ENCODE results near the gene HOMER3. TPM values are rescaled to one million over a fixed set of nuclear protein-coding genes. Genes with fewer than 3 reads are reported as not detected.
"Not testable (repeated sequence)": the region's sequence is repeated elsewhere in the genome, so short reads cannot be mapped to it uniquely, and the experiment has no call there.

Gene HOMER3
- total RNA-seq, 1 experiment from 2014 or later: 25.0 TPM

DNA sequence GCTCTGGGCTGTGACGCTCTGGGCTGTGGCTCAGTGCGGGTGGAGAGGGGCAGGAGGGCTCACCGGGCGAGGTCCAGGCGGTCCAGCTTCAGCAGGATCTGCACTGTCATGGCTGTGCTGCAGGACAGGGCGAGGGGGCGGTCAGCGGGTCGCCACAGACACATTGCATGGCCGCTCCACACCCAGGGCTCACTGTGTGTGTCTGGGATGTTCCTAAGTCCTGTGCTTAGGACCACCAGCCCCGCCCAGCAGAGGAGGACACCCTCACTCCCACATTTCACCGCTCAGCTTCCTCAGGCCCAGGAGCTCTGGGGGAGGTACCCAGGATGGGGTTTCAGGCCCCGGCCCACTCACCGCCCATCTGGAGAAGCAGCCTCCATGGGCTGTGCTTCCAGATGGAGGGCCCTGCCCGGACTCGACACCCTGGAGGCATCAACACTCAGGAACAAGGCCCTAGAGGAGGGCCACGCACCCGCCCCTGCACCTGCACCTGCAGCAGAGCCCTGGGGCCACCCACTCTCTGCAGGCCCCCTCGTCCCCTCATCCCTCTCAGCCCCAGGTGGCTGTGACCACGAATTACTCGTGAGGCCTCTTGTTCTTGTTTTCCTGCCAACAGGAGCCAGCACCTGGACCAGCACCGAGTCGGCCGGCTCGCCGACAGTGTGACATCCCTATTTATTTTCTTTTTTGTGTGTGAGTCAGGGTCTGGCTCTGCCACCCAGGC, 35.3 kb downstream of the HOMER3 start:
- DNase-seq (ENCODE audit: low spot score): no peak

GRCh38 chr19:18905058-18905456, 36.0 kb downstream of the HOMER3 start:
- DNase-seq (ENCODE audit: low spot score): no peak
- in situ Hi-C loops (cut with HindIII; ENCODE audit: low sequenced_read_pairs): no loop called here

More for the DNA sequence above, 35.3 kb downstream of the HOMER3 start:
- in situ Hi-C loops (cut with HindIII; ENCODE audit: low sequenced_read_pairs): no loop called here

GRCh38 chr19:18904334-18905057, 36.5 kb downstream of the HOMER3 start:
- in situ Hi-C loops (cut with HindIII; ENCODE audit: low sequenced_read_pairs): no loop called here
- DNase-seq (ENCODE audit: low spot score): peak; percentile 38

GRCh38 chr19:18903156-18904037, 37.6 kb downstream of the HOMER3 start:
- in situ Hi-C loops (cut with HindIII; ENCODE audit: low sequenced_read_pairs): no loop called here
- DNase-seq (ENCODE audit: low spot score): no peak

DNA sequence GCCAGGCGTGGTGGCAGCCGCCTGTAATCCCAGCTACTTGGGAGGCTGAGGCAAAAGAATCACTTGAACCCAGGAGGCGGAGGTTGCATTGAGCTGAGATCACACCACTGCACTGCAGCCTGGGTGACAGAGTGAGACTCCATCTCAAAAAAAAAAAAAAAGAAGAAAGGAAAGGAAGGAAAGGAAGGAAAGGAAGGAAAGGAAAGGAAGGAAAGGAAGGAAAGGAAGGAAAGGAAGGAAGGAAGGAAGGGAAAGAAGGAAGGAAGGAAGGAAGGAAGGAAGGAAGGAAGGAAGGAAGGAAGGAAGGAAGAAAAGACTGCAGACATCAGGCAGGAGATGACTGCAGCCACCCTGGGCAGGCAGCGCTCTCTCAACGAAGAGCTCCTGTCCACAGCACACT, 38.5 kb downstream of the HOMER3 start:
- DNase-seq (ENCODE audit: low spot score); in situ Hi-C loops (cut with HindIII; ENCODE audit: low sequenced_read_pairs): not testable (repeated sequence)

DNA sequence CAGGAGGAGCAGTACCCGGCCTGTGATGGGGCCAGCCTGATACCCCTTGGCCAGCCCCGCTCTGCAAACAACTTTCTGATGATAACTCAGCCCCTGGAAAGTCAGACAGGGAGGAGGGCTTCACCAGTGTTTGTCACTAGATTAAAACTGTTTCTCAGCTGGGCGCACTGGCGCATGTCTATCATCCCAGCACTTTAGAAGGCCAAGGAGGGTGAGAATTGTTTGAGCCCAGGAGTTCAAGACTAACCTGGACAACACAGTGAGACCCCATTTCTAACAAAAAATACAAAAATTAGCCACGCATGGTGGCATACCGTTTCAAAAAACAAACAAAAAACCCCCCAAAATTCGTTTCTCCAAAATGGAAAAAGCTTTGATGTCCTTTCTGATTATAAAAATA, 39.5 kb downstream of the HOMER3 start:
- DNase-seq (ENCODE audit: low spot score): no peak
- in situ Hi-C loops (cut with HindIII; ENCODE audit: low sequenced_read_pairs): no loop called here

DNA sequence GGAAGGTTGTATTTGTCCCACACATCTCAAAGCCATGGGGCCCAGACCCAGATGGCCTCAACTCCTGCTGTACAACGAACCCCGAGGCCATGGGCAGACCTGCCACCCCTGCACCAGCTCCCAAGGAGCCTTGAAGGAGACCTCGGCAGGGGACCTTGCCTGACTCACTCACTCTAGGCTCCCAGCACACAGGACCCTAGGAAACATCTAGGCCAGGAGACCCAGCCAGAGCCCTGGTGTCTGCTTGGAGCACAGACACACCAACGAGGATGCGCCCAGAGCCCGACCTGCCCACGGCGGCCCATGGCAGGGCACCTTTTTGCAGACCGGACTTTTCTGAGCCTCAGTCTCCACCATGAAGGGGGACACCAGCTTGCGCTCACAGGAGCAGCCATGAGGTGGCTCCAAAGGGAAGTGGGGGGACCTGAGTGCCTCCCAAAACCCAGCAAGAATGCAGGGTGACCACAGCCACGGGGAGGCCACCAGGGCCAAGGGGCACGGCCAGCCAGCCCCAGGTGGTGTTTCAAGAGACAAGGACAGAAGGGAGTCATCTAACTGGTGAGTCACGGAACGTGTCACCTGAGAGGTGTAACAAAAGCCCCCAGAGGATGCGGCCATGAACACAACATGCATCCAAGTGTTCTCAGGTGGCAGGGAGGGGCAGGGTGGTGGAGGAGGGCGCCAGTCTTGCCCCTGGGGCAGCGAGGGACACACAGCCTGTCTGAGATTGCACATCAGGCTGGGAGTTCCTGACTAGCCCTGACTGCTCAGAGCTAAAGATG, 40.1 kb downstream of the HOMER3 start:
- no peak for DNase-seq (ENCODE audit: low spot score)
- in situ Hi-C loops (cut with HindIII; ENCODE audit: low sequenced_read_pairs): no loop called here

DNA sequence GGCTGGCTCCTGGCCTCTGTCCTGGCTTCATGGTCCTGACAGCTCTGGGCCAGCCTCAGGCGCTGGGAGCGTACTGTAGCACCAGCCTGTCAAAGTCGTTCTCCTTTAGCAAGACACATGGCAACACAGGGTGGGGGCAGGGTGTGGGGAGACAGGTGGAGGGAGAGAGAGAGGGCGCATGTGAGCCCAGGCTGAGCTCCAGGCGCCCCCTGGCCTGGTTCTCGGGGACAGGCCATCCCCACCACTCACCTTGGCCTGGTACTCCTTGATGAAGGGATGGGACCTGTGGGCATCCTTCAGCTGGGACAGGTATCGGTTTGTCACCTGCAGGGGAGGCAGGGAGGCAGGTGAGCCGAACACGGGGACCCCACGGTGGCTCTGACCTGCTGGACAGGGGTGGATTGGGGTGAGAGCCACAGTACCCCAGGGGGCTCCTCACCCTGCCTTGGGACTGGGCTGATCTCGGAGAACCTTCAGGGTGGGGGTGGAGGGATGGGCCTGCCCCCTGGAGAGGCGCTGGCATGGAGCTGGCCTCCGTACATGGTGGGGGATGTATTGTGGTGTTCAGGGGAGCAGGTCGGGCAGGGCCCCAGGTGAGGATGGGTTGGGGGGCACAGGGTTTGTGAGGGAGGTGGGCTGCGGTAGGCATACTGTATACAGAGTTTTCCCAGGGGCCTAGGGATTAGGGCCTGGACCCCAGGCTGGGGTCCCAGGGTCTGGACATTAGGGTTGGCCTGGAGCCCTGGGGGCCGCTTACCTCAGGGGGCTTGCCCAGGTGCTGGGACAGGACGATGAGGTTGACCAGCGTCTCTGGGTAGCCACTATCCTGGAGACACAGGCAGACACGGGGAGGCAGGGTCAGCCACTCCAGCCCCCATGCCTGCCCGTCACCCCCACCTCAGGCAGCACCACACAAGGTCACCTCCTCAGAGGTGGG, 41.1 kb downstream of the HOMER3 start:
- in situ Hi-C loops (cut with HindIII; ENCODE audit: low sequenced_read_pairs): no loop called here
- DNase-seq (ENCODE audit: low spot score): no peak

GRCh38 chr19:18898607-18899408, 42.2 kb downstream of the HOMER3 start:
- in situ Hi-C loops (cut with HindIII; ENCODE audit: low sequenced_read_pairs): no loop called here
- DNase-seq (ENCODE audit: low spot score): no peak

DNA sequence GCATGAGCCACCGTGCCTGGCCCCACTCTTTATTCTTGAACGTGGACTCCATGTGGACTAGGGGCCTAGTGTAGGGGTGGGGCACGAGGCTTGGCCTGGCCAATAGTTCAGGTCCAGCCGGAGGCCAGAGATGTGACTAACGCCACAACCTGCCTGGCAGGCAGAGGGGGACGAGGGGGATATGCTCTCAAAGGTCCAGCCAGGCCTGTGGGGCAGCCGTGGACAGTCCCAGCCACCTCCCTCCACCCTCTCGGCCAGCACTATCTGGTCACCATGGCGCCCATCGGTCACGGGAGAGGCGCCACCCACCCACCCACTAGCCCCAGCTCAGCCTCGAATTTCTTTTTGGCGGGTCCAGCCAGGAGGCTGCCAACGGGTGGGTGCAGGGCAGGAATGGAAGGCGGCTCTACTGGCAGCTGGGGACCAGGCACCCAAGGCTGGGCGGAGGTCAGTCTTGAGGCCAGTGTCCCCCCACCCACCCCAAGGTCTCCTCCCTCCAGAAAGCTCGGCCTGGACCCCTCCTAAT, 42.9 kb downstream of the HOMER3 start:
- DNase-seq (ENCODE audit: low spot score): no peak
- in situ Hi-C loops (cut with HindIII; ENCODE audit: low sequenced_read_pairs): no loop called here

DNA sequence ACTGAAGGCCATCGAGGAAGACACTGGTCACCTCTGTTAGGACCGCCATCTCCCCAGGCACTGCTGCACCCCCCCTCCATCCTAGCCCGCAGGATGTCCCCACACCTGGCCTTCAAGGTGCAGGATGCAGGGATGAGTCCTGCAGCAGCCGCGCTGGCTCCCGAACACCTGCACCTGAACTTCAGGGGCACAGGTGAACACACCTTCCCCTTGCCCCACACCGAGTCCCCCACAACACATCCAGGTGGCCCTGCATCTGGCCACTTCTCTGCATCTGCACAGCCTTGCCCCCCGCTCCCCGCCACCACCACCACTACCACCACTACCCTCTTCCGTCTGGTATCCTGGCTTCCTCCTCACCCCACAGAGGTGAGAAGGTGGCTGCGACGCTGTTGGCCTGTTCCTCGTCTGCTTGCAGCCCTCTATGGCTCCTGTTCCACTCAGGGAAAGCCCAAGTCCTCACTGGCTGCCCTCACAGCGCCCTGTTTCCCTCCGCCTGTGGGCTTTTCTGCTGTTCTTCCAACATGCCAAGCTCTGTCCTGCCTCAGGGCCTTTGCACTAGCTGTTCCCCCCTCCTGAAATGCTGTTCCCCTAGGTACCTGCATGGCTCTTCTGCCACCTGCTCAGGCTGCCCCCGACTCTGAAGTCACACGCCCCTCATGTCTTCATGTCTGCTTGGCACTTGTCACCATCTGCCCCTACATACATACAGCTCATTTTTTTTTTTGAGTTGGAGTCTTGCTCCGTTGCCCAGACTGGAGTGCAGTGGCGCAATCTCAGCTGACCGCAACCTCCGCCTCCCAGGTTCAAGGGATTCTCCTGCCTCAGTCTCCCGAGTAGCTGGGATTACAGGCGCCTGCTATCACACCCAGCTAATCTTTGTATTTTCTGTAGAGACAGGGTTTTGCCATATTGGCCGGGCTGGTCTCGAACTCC, 43.7 kb downstream of the HOMER3 start:
- no peak for DNase-seq (ENCODE audit: low spot score)
- in situ Hi-C loops (cut with HindIII; ENCODE audit: low sequenced_read_pairs): no loop called here

GRCh38 chr19:18896421-18896841, 44.6 kb downstream of the HOMER3 start:
- in situ Hi-C loops (cut with HindIII; ENCODE audit: low sequenced_read_pairs): no loop called here
- peak; percentile 37 for DNase-seq (ENCODE audit: low spot score)

GRCh38 chr19:18895824-18896341, 45.1 kb downstream of the HOMER3 start, which contains the start of gene CERS1:
Gene CERS1 (minus strand): TSS chr19:18896158. CDS start chr19:18896072, 86 bp downstream.
- peak; percentile 51 for DNase-seq (ENCODE audit: low spot score)
- in situ Hi-C loops (cut with HindIII; ENCODE audit: low sequenced_read_pairs): no loop called here

DNA sequence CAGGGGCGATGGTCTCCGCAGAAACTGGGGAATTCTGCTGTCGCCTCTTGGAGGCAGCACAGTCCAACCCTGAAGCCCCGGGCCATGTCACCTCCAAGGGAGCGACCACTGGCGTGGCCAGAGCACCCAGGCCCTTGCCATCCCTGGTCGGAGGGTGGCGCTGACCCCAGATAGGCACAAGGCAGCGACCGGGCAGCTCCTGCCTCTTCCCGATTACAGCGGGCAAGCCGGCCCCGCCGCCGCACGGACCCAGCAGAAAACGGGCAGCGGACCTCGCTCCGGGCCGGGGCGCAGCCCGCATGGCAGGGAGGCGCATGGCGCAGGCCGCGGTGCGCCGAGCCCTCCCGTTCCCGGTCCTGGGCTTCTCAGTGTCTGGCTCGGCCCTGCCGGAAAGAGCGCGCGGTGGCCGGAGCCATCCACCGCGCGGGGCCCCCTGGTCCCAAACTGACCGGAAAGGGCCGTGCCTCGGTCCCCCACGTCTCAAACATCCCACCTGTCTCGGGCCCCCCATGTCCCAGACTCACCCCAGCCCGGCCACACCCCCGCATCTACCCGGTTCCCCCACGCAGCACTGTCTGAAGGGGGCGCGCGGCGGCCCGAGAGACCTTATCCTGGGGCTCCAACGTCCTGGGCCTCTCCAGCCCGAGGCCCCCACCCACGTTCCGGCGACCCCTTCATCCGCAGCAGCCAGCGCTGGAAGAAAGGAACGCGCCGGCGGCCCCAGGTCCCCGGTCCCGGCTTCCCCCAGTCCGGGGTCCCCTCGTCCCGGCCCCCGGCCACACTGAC, 45.8 kb downstream of the HOMER3 start:
- in situ Hi-C loops (cut with HindIII; ENCODE audit: low sequenced_read_pairs): no loop called here
- peak; percentile 72 for DNase-seq (ENCODE audit: low spot score)

Measured in G401 (cell line).